HG03521 (cell line): Measurements from ENCODE around the gene BMP8A.
"Not testable (repeated sequence)": the region's sequence is repeated elsewhere in the genome, so short reads cannot be mapped to it uniquely, and the experiment has no call there.

Experiments used
- ATAC-seq: cut with Tn5 transposase; IDR thresholded peaks from one replicate; pipeline ENCODE4 v1.9.1; 2021; ENCODE audit warnings: mild to moderate bottlenecking, moderate library complexity; ENCODE audit not compliant: unreplicated experiment

BMP8A gene

DNA sequence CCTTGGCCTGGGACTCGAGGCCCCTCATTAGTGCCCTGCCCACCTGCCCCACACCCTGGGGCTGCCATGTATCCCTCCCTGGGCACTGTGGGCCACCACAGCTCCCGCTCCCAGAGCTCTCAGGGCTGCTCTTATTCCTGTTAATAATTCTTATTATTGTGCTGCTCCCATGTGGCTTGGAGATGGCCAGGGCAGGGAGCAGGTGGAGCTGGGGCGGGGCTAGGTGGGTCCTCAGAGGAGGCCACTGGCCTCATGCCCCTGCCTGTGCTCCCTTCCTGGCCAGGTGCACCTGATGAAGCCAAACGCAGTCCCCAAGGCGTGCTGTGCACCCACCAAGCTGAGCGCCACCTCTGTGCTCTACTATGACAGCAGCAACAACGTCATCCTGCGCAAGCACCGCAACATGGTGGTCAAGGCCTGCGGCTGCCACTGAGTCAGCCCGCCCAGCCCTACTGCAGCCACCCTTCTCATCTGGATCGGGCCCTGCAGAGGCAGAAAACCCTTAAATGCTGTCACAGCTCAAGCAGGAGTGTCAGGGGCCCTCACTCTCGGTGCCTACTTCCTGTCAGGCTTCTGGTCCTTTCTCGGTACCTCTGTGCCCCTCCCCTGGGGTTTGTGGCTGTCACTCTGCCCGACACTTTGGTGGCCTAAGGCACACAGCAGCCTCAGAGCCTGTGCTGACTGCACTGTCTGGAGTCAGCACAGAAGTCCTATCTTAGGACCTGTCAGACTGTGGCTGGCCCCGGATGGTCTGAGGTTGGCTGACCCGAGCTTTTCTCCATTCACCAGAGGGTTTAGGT, 34.1 kb downstream of the BMP8A start:
- ATAC-seq = peak; percentile 78

DNA sequence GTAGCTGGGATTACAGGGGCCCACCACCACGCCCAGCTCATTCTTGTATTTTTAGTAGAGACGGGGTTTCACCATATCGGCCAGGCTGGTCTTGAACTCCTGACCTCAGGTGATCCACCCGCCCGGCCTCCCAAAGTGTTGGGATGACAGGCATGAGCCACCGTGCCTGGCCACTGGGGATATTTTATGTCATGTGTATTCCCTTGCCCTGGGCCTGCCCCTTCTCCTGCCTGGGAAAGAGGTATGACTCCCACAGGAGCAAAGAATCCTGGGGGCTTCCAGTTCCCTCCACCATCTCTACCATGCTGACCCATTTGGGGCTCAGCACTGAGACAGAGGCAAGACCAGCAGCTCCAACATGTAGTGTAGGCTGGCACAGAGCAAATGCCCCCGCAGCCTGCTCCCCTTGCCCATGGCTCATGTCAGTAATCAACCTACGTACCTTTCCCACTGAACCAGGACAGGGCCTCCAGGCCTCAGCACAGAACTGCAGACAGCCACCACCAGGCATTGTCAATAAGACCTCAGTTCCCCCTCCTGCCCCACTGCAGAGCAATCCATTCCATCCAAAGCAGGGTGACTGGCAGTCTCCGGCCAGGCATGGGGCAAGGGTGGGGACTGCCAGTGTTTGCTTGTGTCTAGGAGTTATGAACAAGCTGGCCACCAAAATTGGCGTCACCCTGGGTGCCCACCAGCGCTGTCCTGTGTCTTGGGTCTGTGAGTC, 35.2 kb downstream of the BMP8A start:
- ATAC-seq = no peak

DNA sequence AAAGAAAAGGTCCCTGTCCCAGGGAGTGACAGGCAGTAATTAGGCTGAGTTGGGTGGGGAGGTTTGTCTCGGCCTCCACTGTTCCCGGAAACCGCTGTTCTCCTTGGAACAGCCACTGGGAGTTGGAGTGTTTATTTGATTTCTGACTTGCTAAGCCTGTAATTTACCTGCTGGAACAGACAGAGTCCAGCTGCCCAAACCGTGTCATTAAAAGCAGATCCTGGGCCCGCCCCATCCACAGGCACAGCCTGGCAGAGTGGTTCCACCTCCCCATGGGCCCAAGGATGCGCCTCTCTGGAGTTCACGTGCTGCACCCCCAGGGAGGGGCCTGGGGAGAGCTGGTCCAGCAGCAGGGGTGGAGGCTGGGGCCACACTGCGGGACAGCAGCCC, 35.7 kb downstream of the BMP8A start:
- ATAC-seq = not testable (repeated sequence)

DNA sequence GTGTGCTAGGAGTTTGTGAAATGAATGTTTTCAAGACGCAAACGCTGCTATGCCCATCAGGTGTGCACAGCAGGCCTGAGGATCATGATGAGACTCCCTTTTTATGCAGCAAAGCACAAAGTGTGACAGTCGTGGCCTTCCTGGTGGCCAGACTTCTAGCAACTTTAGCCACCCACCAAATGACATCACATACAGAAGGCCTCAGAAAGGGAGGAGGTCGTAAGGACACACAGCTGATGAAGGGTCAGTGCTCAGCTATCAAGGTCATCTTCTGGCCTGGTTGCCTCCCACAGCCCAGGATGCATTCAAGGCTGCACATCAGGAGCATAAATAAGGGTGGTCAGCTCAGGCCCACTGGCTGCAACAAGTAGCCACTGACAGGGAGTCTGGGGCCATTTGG, 36.6 kb downstream of the BMP8A start:
- ATAC-seq = no peak

DNA sequence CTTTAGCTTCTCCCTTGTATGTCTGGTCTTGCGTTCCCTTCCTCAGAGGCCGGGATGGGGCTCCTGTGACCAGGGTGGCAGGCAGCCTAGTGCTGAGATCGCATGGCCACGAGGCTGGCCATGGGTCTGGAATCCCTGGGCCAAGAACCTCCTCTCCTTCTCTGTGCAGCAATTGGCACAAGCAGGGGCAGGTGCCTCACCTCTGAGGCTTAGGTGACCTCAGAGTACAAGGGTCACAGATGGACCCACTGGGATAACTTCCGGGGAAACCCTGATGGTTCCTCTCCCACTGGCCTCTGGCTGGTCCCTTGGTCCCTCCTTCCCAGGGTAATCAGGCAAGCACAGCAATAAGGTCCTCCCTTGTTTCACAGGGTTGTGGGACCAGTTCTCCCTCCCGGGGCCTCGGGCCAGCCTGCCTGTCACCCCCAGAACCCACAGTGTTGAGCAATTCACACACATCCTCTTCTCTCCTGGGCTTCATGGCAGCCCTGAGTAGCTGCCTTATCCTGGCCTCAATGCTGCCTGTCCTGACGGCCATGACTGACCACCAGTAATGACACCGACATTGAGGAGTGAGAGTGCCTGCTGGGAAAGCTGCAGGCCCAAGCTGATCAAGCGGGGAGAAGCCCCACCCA, 38.6 kb downstream of the BMP8A start:
- no peak for ATAC-seq

DNA sequence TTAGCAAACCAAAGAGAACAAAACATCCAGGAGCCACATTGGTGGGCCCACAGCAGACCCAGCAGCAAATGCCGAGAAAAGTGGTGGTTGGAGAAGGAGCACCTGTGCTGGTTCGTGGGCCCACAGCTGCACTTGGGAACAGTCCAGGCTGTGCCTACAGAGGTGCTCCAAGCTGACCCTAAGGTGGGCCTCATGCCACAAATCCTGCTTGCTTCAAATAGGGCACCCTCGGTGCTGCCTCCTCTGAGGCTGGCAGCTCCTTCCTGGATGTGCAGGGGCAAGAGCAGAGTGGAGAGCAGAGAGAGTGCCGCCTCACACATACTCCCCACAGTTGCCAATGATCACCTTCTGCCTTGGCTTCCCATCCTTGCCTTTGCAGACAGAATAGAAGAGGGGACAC, 40.1 kb downstream of the BMP8A start:
- ATAC-seq = no peak

DNA sequence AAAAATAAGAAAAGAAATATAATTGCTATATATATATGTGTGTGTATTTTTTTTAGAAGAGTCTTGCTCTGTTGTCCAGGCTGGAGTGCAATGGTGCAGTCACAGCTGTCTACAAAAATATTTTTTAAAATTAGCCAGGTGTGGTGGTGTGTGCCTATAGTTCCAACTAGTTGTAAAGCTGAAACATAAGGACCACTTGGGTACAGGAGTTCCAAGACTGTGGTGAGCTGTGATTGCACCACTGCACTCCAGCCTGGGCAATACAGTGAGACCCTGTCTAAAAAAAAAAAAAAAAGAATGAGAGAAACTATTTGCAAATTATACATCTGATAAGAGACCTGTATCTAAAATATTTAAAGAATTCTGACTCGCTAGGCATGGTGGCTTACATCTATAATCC, 42.0 kb downstream of the BMP8A start:
- ATAC-seq = no peak

DNA sequence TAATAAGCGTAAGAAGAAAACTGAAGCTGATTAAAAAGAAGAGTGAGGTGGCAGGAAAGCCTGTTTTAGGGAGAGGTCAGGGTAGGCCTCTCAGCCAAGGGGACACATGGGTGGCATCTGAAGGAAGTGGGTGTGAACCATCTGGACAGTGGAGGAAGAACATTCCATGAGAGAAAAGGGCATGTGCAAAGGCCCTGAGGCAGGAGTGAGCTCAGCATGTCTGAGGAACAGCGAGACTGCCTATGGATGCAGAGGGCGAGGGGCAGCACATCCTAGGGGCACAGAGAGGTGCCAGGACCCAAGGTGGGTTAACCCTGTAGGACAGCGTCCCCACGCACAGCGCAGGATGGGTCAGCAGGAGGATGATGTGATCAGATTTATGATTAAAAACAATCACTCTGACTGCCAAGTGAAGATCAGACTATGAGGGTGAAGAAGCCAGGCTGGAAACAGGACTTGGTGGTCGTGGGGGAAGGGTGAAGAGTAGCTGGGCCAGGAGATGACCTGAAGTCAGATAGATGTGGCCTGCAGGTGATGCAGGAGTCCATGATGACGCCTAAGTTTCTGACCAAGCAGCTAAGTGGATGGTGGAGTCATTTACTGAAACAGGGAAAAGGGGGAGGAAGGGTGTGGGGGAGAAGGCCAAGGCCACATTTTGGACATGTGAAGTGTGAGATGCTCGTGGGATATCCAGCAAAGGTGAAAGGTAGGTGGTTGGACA, 47.3 kb downstream of the BMP8A start:
- no peak for ATAC-seq

DNA sequence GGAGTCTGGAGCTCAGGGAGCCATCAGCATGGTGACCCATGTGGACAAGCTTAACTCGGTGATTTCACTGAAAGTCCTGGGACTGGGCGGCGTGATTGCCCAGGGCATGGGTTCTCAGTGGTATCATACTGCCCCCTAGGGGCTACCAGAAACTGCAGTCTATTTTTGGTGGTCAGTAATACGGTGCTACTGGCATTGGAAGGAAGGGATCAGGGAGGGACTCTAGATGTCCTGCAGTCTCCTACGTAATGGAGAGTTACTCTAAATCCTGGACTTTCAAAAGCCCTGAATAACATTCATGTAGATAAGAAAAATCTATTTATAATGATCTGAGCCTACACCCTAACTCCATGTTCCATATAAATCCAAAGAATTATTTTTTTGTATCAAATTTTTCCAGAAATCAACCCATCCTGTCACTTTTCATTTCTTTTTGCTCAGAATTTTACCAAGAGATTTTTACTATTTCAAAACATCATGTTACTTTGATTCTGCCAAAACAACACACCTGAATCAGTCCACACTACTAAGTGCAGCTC, 47.9 kb downstream of the BMP8A start:
- no peak for ATAC-seq

DNA sequence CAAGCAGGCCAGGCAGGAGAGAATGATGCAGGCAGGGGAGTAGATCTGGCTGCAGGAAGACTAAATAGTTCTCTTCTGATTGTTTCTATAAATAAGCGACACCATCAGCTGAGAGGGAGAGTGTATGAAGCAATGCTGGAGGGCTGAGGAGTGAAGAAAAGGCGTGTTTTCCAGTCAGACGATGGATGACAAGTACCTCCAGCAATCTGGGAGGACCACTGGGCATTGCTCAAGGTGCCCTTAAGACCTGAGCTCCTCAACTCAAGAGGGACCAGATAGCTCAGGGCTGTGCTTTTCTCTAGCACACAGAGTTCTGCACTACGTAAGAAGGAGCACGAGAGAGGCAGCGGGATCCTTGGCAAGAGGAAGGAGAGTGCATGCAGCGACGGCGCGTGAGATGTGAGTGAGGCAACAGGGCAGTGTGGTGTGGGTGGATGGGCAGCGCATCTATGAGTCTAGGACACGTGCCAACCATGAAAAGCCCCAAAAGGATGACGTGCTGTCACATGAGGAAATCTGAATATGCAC, 49.1 kb downstream of the BMP8A start:
- no peak for ATAC-seq

DNA sequence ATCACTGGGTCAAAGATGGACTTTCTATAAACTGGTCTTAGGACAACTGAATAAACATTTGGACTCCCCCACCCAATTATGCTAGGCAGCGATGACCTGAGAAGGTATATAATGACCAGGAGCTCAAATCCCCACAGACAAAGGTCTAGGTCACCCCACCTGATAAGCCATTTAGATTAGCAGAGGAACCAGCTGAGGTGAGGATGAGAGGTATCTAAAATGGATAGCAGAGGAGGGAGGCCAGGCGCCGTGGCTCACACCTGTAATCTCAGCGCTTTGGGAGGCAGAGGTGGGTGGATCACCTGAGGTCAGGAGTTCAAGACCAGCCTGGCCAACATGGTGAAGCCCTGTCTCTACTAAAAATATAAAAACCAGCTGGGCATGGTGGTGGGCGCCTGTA, 51.5 kb downstream of the BMP8A start:
- no peak for ATAC-seq

DNA sequence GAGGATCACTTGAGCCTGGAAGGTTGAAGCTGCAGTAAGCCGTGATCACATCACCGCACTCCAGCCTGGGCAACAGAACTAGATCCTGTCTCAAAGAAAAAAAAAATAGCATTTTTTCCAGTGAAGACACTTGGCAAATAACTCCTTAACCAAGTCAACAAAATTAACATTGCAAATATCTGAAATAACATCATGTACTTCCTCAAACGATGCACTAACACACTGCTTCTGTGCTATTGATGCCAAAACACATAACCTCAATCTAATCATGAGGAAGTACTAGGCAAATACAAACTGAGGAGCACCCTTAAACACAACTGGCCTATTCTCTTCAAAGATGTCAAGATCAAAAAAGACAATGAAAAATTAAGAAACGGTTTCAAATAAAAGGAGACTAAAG, 52.9 kb downstream of the BMP8A start:
- ATAC-seq = no peak

DNA sequence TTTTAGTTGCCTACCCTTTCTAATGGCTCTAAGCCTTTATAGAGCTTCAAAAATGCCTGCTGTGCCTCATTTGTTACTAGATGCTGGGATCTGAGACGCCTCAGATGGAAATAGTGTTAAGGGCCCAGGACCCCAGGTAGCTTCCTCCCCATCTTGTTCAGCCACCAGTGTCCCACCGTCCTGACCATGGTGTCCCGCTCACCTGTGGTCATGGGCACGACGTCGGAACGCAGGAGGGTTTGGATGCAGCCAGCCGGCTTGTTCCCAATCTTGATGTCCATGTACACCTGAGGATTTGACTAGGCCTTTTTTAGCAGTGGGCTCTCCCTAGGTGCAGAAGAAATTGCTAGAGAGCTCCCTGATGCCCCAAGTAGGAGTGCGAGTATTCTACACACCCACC, 54.1 kb downstream of the BMP8A start:
- no peak for ATAC-seq

DNA sequence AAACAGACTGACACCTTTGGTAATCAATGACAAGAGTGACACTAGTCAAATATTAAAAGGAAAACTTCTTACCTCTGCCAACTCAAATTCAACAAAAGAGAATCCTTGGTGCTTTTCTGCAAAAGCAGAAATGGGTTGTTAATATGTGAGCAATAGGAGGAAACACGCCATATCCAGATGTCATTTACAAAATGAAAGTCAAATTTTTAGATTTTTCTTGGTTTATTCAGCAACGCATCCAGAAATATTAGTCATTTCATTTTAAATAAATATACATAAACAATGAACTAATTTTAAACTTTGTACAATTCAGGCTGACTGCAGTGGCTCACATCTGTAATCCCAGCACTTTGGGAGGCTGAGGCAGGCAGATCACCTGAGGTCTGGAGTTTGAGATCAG, 62.8 kb downstream of the BMP8A start:
- ATAC-seq = no peak

DNA sequence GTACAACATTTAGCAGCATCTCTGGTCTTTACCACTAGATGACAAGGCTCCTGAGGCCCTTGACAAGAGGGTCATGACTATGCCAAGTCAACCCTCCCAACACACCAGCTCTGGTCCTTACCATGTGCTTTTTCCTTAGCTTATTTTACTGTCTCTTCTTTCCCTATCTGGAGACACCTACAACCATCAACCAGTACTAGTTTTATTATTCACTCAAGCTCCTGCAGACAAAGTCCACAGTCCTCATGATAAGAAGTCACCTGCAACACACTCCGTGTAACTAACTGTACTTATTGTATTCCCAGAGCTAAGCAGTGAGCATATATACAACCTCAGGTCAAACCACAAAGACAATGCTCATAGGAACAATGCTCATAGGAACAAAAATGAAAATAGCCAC, 69.8 kb downstream of the BMP8A start:
- no peak for ATAC-seq

DNA sequence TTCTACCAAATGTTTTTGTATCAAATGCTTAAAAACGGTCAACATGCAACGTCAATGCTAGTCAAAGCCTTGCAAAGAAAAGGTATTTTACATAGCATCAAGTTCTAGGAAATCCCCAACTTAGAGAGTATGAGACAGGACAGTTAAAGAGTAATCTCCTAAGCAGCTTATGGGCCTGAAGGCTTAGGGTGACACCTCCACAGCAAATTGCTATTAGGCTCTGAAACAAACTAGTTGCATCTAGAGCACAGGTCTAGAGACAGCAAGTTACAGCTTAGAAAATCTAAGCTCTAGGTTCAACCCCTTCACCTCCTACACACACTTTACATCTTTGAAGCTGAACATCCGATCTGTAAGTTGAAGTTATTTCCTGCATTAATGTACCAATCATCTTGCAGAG, 71.5 kb downstream of the BMP8A start:
- no peak for ATAC-seq

DNA sequence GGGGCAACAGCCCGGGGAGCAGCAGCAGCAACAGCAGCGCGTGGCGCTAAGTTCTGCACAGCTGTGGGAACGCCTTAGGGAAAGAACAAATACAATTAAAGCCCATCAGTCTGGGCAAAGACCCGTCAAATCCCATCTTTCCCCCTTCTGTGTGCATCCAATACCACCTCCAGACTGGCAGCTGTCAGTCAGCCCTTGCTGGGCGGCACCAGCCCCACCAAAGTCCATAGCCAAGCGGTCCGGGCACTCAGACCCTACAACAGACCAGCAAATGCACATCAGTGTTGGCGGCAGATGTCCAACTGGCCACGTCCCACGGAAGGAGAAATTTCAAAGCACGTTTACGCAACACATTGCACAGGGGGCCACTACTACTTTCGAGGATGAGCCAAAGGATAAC, 72.2 kb downstream of the BMP8A start:
- no peak for ATAC-seq

DNA sequence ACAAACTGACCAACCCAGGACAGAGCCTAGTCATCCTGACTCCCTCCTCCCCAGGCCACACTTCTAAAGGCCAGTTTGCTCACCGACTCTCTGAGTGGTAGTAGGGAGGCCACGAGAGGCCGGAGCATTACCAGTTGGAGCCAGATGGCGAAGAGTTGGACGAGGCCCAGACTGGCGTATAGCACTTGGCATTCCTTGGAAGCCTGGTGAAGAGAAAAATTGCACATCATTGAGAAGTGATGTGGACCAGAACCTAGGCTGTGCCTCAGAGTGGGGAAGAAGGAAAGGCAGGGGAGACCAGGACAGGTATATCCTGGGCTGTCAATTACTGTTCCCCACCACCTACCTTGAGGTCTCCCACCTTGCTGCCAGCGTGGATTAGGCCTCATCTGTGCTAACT, 72.9 kb downstream of the BMP8A start:
- no peak for ATAC-seq

DNA sequence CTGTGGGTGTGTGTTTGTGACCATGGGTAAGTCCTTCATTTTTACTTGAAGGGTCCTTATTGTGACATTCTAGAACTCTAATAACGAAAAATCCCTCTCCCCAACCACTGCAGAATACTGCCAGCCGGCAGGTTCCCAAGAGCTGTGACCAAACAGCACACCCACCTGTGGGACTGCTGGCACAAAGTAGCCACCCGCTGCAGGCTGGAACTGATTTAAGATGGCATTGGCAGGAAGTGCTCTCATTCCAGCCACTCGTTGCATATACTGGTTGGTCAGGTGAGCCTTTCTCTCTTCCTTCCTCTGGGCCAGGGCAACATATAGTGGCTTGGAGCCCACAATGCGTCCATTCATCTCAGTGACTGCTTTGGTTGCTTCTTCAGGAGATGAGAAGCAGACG, 73.5 kb downstream of the BMP8A start:
- no peak for ATAC-seq

DNA sequence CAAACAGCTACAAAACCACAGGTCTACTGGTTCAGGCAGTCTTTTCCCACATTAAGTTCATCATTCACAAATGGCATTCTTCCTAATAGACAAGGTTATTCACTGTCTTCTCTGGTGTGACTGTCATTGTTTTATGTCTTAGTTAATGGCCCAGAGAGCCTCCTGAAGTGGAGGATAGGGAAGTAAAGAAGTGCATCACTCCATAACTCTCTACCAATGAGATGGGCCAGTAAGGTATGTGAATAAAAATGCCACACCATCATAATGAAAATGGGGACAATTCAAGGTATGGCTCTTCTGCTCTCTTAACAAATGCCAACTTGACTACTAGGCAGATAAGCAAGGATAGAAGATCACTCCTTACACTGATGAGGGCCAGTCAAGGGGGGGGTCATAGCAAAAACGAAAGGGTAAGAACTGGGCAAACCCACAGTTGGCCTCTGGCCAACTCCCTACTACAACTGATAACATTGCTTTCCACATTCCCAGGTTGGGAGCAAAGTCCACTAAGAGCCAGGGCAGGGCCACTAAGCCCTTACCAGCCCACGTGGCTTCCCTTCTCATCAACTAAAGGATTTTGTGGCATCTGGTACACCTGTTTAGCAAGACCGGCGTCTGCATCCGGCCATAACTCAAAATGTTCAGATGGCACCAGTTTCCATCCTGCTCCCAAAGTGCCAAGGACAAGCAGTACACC, 75.2 kb downstream of the BMP8A start:
- ATAC-seq = no peak
